Measurements from ENCODE around the gene CIAO2A.
A peak's percentile ranks its signal among the peaks of the same experiment; 100 is the strongest.
"Not testable (repeated sequence)": the region's sequence is repeated elsewhere in the genome, so short reads cannot be mapped to it uniquely, and the experiment has no call there.

The CIAO2A gene, protein sequence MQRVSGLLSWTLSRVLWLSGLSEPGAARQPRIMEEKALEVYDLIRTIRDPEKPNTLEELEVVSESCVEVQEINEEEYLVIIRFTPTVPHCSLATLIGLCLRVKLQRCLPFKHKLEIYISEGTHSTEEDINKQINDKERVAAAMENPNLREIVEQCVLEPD

GRCh38 chr15:64093627-64094417 lies at the start of gene CIAO2A:
Gene CIAO2A (minus strand): TSS chr15:64093838. CDS start chr15:64093768, 70 bp downstream.
- DNase-seq: peak; percentile 93

DNA sequence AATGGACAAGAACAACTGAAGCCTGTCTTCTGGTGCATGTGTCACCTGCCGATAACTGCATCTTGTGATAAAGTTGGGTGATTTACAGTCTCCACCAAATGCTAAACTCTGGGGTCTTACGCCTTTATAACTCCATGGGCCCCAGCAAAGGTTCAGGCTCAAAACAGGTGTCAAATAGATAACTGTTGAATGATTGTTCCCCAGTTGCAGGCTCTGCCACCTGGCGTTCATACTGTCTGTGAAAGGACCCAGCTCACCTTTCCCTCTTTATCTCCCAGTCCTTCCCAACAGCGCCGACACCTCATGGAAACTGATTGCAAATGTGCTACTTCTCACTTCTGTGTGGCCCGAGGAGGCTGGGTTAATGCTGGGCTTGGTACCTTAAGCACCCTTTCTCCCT lies 49.6 kb upstream of the CIAO2A start:
- no peak for DNase-seq

- no peak for DNase-seq
Measured at GRCh38 chr15:64141798-64142512, 48.3 kb upstream of the CIAO2A start.

- DNase-seq: no peak
Measured at GRCh38 chr15:64138331-64138941, 44.8 kb upstream of the CIAO2A start.

GRCh38 chr15:64137226-64137833 lies 43.7 kb upstream of the CIAO2A start:
- DNase-seq: no peak

DNA sequence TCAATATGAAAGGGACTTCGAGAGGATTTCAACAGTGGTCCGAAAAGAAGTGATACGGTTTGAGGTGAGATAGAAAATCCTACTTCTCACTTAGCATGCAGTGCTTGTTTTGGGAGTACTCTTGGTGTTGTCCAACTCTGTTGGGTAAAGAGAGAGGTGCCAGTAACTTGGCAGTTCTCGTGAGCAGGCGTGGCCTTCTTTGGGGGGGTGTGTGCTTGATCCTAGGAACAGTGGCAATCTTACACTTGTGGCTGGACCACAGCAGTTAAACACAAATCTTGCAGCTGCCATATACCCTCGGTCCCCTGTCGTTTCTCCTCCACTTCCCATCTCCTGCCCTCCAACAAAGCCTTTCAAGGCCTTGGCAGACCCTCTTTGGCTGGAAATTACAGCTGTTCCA lies 42.7 kb upstream of the CIAO2A start:
- no peak for DNase-seq

DNA sequence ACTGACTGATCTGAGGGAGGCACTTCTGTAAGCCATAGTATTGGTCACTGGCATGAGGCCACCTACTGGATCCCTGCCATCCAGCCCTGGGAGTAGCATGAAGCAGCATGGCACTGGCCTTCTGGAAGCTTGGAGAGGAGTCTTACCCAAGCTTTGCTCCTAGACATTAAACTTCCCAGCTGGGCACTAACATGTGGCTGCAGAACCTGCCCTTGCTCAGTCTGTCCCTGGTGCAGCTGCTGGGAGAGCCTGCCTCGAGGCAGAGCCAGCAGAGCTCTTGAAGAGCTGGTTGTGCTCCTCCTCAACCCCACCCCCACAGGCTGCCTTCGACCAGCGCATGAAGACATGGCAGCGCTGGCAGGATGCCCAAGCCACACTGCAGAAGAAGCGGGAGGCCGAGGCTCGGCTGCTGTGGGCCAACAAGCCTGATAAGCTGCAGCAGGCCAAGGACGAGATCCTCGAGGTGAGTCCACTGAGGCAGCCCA lies 40.7 kb upstream of the CIAO2A start:
- DNase-seq: no peak

DNA sequence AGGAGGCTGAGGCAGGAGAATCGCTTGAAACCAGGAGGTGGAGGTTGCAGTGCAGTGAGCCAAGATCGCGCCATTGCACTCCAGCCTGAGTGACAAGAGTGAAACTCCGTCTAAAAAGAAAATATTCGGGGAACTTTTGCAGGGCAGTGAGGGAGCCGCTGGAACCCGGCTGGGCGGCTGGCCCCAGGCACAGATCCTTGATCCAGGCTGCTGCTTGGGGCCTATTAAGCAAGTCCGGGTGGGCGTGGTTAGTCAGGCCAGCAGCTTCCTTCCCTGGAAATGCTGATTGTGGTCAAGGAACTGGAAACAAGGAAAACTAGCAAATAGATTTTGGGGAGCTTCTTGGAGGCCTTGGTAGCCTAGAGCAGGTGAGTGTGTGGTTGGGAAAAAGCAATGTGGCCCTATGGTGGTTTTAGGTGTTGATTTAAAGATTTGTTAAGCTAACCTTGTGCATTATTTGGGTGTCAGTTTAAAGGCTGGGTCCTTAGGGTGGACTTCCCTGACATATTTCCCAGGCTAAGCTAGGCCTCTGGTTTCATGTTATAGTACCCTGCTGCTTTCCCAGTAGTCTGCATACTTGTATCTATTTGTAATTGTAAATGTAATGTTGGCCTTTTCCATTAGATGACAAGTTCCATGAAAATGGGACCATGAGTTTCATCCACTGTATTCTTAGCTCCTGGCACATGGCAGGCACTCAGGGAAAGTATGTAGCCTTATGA lies 40.1 kb upstream of the CIAO2A start:
- no peak for DNase-seq

- no peak for DNase-seq
Measured at GRCh38 chr15:64132217-64132616, 38.6 kb upstream of the CIAO2A start.

GRCh38 chr15:64131547-64131946 lies 37.9 kb upstream of the CIAO2A start:
- DNase-seq: no peak

DNA sequence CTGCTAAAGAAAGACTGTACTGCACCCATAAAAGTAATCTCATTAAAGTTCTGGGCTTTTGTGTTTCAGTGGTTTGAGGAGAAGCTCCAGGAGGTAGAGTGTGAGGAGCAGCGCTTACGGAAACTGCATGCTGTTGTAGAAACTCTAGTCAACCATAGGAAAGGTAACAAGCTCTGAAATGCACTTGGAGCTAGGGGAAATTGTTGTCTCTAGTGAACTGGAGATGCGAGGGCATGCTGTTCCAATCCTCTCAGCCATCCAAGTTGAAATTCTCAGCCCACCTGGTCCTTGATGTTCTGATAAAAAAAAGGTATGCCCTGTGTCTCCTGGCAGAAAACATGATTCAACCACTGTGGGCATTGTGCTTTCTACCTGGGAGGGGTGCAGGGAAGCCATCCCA lies 36.5 kb upstream of the CIAO2A start:
- no peak for DNase-seq

GRCh38 chr15:64127521-64128270 lies 34.1 kb upstream of the CIAO2A start:
- no peak for DNase-seq

GRCh38 chr15:64125978-64126377 lies 32.3 kb upstream of the CIAO2A start:
- DNase-seq: no peak

DNA sequence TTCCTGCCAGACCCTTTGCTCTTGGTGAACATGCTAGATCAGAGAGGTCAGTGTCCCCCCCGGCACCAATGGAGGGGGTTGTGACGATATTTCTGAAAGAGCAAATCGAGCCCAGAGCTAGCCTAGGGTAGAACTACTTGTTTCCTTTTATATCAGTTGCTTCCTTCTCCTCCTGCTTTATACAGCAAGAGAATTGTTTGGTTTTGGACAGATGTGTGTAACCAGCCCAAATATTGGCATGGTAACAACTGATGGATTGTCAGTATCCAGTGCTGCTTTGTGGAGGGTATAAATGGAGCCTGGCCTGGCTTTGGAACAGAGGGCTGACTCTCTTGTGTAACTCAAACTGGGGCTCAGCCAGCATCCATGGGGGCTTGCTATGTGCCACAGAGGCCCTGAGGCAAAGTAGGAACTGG lies 29.3 kb upstream of the CIAO2A start:
- no peak for DNase-seq

DNA sequence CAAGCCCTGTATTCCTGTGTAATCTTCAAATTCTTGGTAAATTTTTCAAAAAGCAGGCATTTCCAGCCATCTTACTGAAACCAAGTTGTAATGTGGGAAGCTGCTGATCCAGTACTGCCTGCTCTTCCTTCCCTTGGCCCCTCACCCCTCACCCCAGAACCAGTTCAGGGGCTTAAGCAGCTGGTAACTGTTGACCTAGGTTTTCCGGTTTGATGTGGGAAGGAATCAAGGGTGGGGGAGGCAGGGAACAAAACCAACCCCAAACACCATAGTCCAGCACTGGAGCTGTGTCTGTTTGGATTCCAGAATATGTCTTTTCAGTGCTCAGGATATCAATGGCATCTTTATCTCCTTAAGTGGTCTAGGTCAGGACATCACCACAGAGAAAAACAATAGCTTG lies 28.8 kb upstream of the CIAO2A start:
- DNase-seq: no peak

DNA sequence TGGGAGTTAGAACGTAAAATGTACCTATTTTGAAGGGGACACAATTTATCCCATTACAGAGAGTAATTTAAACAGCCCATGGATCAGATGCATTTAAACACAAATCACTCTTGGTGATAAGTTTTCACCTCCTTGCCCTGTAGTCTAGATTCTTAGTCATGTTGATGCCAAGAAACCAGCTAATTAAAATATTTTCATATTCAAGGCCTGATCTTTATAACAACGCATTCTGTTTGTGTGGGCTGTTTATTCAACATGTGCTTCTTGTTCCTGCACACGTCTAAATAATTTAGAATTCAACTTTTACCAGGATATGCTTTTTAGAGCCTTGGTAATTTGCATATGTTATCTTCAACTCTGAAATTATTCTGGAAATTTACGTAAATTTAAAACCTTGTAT lies 28.0 kb upstream of the CIAO2A start:
- no peak for DNase-seq

DNA sequence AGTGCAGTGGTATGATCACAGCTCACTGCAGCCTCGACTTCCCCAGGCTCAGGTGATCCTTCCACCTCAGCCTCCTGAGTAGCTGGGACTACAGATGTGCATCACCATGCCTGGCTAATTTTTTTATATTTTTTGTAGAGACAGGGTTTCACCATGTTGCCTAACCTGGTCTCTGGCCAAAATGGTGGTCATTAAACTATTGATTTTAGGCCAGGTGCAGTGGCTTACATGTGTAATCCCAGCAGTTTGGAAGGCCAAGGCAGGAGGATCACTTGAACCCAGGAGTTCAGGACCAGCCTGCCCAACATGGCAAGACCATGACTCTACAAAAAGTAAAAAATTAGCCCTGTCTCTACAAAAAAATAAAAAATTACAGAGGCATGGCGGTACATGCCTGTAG lies 26.7 kb upstream of the CIAO2A start:
- DNase-seq: not testable (repeated sequence)

DNA sequence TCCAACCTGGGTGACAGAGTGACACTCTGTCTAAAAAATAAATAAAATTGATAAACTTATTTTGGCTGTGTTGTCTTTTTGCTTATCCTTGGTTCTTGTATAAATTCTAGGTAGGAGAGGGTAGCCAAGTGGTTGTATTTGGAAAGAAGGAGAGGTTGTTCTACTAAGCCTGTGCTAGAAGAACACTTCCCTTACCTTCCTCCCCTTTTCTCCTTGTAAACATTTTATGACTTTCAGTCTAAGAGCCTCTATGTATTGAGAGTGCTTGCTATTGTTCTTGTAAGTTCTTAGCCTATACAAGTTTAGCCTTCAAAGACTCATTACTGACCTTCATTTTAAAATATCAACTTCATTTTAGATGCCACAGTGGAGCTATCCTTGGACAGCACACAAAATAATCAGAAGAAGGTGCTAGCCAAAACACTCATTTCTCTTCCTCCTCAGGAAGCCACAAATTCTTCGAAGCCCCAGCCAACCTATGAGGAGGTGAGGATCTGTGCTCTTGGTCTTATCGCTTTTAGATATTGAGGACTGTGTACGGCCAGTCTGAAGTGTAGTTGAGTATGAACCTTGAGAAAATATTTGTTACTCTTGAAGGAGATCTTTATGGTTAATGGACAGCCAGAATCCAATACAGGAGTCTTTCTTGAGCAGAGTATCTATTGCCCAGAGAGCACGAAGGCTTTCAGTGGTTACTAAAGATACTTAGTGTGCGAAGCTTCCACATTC lies 24.3 kb upstream of the CIAO2A start:
- no peak for DNase-seq

DNA sequence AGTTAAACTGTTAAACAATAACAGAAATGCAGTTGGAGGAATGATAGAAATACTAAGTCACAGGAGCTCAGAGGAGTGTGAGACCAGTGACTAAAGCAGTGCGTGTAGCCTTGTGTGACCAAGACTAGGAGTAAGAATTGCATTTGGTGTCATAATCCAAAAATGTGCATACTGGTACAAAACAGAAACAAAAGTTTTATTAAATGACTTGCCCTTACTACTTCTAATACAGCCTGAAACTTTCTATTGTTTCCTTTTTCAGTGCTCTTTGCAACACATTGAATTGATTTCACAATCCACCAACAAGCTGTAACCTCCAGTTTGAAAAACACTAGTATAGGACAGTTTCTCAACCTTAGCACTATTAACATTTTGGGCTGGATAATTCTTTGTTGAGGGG lies 19.3 kb upstream of the CIAO2A start:
- DNase-seq: no peak

GRCh38 chr15:64112073-64112772 lies 18.6 kb upstream of the CIAO2A start:
- no peak for DNase-seq
